Activated CD8-positive, alpha-beta T cell treated with anti-CD3 and anti-CD28 coated beads, Interleukin-2, amount 10 ng/mL, durations not matched to agents 7 days and 5 days (primary cell): ENCODE measurements around the gene WWOX. TPM values are rescaled to one million over a fixed set of nuclear protein-coding genes. Genes with fewer than 3 reads are reported as not detected.

Experiments used
- ATAC-seq: fragments of 150-1000 bp; cut with Tn5 transposase; one replicate; pipeline ENCODE4 v1.10.0; 2021; ENCODE audit warnings: moderate library complexity
- CTCF ChIA-PET: fragments of 350-600 bp; sonication (Branson Sonifier 250); formaldehyde crosslinking; loops from one replicate; lab custom pipeline; 2021; ENCODE audit warnings: antibody characterized with exemption; lab: Charles Lee
- POLR2A ChIA-PET: fragments of 350-600 bp; sonication (Branson Sonifier 250); formaldehyde crosslinking; loops from one replicate; lab custom pipeline; 2021; ENCODE audit warnings: antibody characterized with exemption; lab: Charles Lee
- DNase-seq: peaks from one replicate; pipeline ENCODE4 v3.0.0-alpha.2; 2020
- H3K27ac Mint-ChIP-seq: one replicate; pipeline ENCODE4 v1.8.0; 2021; ENCODE audit warnings: mild to moderate bottlenecking, mixed read lengths
- H3K27me3 Mint-ChIP-seq: one replicate; pipeline ENCODE4 v1.8.0; 2021; ENCODE audit warnings: low read depth, mixed read lengths
- H3K36me3 Mint-ChIP-seq: one replicate; pipeline ENCODE4 v1.8.0; 2021; ENCODE audit warnings: low read depth, mixed read lengths
- H3K4me1 Mint-ChIP-seq: one replicate; pipeline ENCODE4 v1.8.0; 2021; ENCODE audit warnings: low read depth, mixed read lengths
- H3K4me3 Mint-ChIP-seq: one replicate; pipeline ENCODE4 v1.8.0; 2021; ENCODE audit warnings: mild to moderate bottlenecking, mixed read lengths
- H3K9me3 Mint-ChIP-seq: one replicate; pipeline ENCODE4 v1.8.0; 2022; ENCODE audit warnings: mixed read lengths; ENCODE audit not compliant: insufficient read depth
- total RNA-seq, 2 experiments: library from RNA; stranded (reverse); gene quantifications; one replicate each; pipeline ENCODE4 v1.2.3, GENCODE V29; 2021

WWOX gene
- total RNA-seq, 2 experiments from 2014 or later, result 34.4 to 34.9 TPM

DNA sequence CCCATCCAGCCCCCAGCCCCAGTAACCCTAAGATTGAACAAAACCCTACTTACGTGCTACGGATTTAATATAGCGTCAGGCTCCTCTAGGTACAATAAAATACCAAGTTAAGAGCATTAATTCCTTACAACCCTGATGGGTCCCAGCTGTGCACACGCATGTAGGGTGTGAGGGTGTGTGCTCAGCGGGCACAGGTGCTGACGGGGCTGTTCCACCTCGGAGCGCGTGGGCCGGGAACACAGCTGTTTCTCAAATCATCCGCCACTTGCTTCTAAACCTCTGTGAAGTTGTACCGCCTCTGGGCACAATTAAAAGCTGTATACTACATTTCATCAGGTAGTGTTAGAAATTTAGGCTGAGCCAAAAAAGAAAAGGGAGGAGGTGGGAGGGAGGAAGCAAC lies 1022.5 kb downstream of the WWOX start:
- peaks cover 3% of the 10 kb centered on the region for H3K9me3 Mint-ChIP-seq
- no peaks in the 10 kb centered on the region for H3K36me3 Mint-ChIP-seq
- CTCF ChIA-PET, result no interaction called here
- no peak for ATAC-seq
- peaks cover 6% of the 10 kb centered on the region for H3K27me3 Mint-ChIP-seq
- no peak for DNase-seq
- H3K4me3 Mint-ChIP-seq, result no peak overlapping the region
- H3K4me1 Mint-ChIP-seq, result no peaks in the 10 kb centered on the region
- H3K27ac Mint-ChIP-seq, result no peak overlapping the region
- POLR2A ChIA-PET, result no interaction called here

DNA sequence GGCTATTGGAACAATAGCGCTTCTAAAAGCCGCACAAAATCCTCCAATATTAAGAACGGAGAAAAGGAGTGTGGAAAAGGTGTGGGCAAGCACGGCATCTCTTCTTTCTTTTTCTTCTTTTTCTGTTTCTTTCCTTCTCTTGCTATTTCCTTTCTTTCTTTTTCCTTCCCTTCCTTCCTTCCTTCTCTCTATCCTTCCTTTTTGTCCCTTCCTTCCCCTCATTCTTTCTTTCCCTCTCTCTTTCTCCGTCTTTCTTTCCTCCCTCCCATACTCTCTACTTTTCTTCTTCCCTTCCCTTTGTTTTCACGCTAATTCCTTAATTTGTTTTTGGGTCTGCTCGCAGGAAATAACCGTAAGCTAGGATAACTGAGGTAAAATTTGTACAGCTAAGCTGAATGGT lies 1022.9 kb downstream of the WWOX start:
- ATAC-seq, result no peak
- H3K4me1 Mint-ChIP-seq, result no peaks in the 10 kb centered on the region
- no peak overlapping the region for H3K4me3 Mint-ChIP-seq

DNA sequence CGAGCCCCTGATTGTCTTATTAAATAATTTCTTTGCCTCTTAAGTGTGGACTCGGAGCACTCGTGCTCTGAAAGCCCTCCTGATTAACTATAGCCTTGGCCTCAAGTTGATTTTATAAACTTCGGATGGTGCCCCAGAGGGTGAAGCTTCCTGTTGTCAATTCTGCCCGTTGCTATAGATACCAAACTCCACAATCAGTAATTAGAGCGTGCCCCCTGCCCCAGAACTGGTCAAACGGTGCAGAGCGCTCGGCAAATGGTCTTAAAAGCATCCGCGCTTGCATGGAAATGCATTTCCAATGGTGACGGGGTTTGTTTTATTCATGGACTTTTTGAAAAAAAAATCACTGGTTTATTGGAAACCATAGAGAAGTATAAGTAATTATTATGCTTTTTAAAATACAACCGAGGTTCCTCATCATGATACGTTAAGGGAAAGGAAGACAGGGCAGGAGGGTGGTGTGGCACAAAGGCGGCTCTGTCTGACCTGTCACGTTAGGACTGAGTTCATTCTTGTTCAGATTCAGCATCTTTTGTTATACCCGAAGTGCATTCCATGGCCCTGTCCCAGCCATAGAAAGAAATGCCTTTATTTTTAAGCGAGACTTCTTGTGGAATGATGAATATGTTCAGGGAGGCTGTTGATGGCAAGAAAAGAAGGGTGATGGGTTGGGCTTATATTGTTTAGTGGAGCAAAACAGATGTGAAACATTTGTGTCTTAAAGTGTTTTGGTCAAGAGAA lies 1024.7 kb downstream of the WWOX start:
- Mint-ChIP-seq H3K27me3 (peaks cover 2% of the 10 kb centered on the region), H3K27ac (no peak overlapping the region), H3K36me3 (no peaks in the 10 kb centered on the region), H3K4me1 (no peaks in the 10 kb centered on the region), H3K9me3 (peaks cover 3% of the 10 kb centered on the region), H3K4me3 (no peak overlapping the region)
- ATAC-seq (no peak), DNase-seq (no peak)
- ChIA-PET CTCF (interaction anchor here (1.1 kb wide), 1 partner anchor 11 kb away, joined by 3 read pairs; no protein-coding TSS in a partner anchor), POLR2A (no interaction called here)

More for the DNA sequence above, 1022.9 kb downstream of the WWOX start:
- no peak for DNase-seq
- peaks cover 4% of the 10 kb centered on the region for H3K27me3 Mint-ChIP-seq
- no peaks in the 10 kb centered on the region for H3K36me3 Mint-ChIP-seq
- ChIA-PET CTCF (no interaction called here), POLR2A (no interaction called here)
- H3K27ac Mint-ChIP-seq, result no peak overlapping the region
- peaks cover 3% of the 10 kb centered on the region for H3K9me3 Mint-ChIP-seq

DNA sequence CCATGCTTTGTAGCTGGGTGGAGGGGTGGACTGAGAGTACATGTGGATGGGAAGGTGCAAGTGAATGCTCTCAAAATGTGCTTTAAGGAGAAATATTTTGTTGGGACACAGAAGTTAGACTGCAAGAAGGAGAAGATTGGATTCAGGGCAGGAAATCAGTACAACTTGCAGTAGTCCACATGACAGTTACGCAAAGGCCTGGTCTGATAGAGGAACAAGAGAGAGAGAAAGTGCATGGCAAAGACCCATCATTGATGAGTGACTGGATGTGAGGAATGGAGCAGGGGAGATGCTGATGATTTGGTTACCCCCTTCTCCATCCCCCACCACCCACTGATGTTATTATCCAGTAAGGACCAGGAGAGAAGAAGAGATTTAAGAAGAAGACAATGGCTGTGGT lies 1028.3 kb downstream of the WWOX start:
- Mint-ChIP-seq H3K4me1 (no peaks in the 10 kb centered on the region), H3K36me3 (no peaks in the 10 kb centered on the region), H3K9me3 (no peaks in the 10 kb centered on the region), H3K4me3 (no peak overlapping the region), H3K27ac (no peak overlapping the region), H3K27me3 (peaks cover 5% of the 10 kb centered on the region)
- ATAC-seq (no peak), DNase-seq (no peak)
- ChIA-PET CTCF (interaction anchor here (1.0 kb wide), 1 partner anchor 19 kb away, joined by 3 read pairs; no protein-coding TSS in a partner anchor), POLR2A (no interaction called here)

DNA sequence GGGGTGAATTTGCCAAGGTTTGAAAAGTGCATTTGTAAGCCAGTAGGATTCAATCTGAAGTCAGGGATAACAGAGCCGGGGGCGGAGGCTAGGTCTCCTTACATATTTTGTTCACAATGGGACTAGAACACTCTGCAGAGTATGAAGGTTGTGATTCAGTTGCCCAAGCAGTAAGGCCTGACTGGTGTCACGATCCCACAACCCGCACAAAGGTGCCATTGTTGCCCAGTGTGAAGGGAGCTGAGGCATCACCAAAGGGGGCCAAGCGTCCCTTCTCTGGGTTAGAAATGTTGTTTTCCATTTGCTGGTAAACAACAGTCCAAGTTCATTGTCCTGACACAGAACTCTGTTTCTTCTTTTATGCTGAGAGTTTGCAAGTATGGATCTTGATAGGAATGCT lies 1029.3 kb downstream of the WWOX start:
- CTCF ChIA-PET, result interaction anchor here (1.0 kb wide), 1 partner anchor 20 kb away, joined by 3 read pairs; no protein-coding TSS in a partner anchor
- DNase-seq (no peak), ATAC-seq (no peak)
- no peaks in the 10 kb centered on the region for H3K9me3 Mint-ChIP-seq
- H3K36me3 Mint-ChIP-seq, result no peaks in the 10 kb centered on the region
- no peaks in the 10 kb centered on the region for H3K4me1 Mint-ChIP-seq
- H3K27me3 Mint-ChIP-seq, result peaks cover 5% of the 10 kb centered on the region
- POLR2A ChIA-PET, result no interaction called here
- no peak overlapping the region for H3K27ac Mint-ChIP-seq
- no peak overlapping the region for H3K4me3 Mint-ChIP-seq

DNA sequence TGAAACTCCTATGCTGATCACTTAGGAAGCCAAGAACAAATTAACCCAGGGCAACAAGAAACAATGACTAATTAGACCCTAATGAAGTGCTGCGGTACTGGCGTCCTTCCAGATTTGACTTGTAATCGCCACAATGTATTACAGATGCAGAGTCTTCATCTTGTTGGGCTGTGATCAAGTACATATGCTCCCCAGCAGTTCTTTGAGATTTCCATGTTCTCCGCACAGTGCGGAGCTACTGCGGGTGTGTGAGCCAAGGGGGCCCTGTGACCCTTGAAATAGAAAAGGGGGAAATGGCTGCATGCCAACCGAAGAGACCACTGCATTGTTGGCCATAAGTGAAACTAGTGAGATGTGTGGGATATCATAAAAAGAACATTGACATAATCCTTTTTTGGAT lies 1031.2 kb downstream of the WWOX start:
- Mint-ChIP-seq H3K4me3 (no peak overlapping the region), H3K27me3 (peaks cover 5% of the 10 kb centered on the region), H3K9me3 (no peaks in the 10 kb centered on the region), H3K36me3 (no peaks in the 10 kb centered on the region), H3K27ac (no peak overlapping the region), H3K4me1 (no peaks in the 10 kb centered on the region)
- no peak for DNase-seq
- ChIA-PET CTCF (no interaction called here), POLR2A (no interaction called here)
- no peak for ATAC-seq

DNA sequence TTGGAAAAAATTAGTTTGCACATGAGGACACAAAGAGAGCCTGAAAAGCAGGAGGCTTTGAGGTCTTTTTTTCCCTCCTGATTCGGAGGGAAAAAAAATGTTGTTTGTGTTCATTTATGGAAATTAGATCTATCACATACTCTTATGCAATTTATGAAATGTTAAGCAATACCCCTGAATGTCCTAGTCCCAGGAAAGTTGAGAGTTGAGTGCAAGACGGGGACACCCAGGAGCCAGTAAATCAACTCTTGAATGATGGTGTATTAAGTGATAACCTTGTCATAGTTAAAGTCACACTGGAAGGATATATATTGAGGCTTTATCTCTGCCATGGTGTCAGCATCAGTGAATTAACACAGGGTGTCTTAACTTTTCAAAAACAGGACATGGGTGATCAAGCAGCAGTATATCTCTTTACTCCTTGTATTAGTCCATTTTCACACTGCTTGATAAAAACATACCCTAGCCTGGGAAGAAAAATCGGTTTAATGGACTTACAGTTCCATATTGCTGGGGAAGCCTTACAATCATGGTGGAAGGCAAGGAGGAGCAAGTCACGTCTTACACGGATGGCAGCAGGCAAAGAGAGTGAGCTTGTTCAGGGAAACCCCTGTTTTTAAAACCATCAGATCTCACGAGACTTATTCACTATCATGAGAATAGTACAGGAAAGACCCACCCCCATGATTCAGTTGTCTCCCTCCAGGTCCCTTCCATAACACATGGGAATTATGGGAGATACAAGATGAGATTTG lies 1032.0 kb downstream of the WWOX start:
- Mint-ChIP-seq H3K27me3 (peaks cover 5% of the 10 kb centered on the region), H3K9me3 (no peaks in the 10 kb centered on the region), H3K4me1 (no peaks in the 10 kb centered on the region), H3K27ac (no peak overlapping the region), H3K4me3 (no peak overlapping the region), H3K36me3 (no peaks in the 10 kb centered on the region)
- DNase-seq, result no peak
- POLR2A ChIA-PET, result no interaction called here
- CTCF ChIA-PET, result no interaction called here
- no peak for ATAC-seq

DNA sequence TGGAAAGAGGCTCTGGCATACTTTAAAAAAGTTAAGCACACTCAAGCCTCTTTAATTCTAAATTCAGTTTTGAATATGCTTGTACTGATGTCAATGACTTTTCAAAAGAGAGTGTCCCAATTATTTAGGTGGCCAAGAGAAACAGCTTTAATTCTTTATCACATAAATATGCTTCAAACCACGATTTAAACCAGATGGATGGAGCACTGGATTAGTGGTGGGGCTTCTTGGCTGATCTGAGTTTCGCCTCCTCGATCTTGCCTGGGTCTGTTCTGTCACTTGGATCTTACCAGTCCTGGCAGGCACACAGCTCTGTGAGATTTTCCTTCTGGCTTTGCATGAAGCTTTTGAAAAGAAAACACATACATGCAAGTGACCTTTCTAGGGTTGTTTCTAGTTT lies 1033.2 kb downstream of the WWOX start:
- Mint-ChIP-seq H3K27me3 (peaks cover 5% of the 10 kb centered on the region), H3K9me3 (no peaks in the 10 kb centered on the region), H3K36me3 (no peaks in the 10 kb centered on the region), H3K4me1 (no peaks in the 10 kb centered on the region), H3K27ac (no peak overlapping the region), H3K4me3 (no peak overlapping the region)
- POLR2A ChIA-PET, result no interaction called here
- ATAC-seq (no peak), DNase-seq (no peak)
- CTCF ChIA-PET, result no interaction called here

DNA sequence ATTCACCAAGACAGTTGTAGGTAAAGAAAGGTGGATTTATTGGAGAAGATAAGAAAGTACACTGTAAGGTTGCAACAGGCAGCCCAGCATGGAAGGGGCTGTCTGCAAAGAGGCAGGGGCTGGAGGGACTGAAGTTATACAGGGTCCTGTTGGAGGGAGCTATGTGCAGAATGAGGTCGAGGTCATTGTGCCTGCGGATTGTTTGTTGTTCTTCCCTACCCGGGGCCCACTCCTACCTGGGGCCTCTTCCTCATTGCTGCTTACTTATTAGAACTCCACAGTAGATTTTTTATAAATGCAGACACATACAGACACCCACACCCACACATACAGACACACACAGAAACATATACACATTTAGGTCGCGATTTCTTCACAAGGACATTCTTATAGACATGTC lies 1034.8 kb downstream of the WWOX start:
- CTCF ChIA-PET, result no interaction called here
- Mint-ChIP-seq H3K4me3 (no peak overlapping the region), H3K27me3 (peaks cover 4% of the 10 kb centered on the region), H3K4me1 (no peaks in the 10 kb centered on the region), H3K36me3 (no peaks in the 10 kb centered on the region), H3K27ac (no peak overlapping the region), H3K9me3 (no peaks in the 10 kb centered on the region)
- ATAC-seq (no peak), DNase-seq (no peak)
- POLR2A ChIA-PET, result no interaction called here

DNA sequence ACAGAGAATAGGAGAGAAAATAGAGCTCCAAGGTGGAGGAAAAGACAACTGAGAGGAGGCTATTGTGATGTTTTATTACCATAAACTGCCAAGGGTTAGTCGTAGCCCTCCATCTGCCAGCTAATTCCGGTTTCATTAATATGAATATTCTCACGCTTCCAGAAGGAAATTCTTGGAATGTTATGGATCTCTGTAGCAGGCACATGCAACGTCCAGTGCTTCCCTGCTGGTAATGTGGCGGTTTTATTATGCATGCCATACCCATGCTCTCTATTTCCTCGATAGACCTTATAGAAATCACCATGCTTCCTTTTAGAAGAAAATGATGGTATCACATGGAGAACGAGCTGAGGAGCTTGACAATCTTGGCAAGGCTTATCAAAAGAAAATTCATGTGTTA lies 1037.5 kb downstream of the WWOX start:
- ATAC-seq (no peak), DNase-seq (no peak)
- Mint-ChIP-seq H3K27ac (no peak overlapping the region), H3K36me3 (no peaks in the 10 kb centered on the region), H3K9me3 (no peaks in the 10 kb centered on the region), H3K27me3 (peaks cover 4% of the 10 kb centered on the region), H3K4me1 (no peaks in the 10 kb centered on the region), H3K4me3 (no peak overlapping the region)
- ChIA-PET POLR2A (no interaction called here), CTCF (no interaction called here)

DNA sequence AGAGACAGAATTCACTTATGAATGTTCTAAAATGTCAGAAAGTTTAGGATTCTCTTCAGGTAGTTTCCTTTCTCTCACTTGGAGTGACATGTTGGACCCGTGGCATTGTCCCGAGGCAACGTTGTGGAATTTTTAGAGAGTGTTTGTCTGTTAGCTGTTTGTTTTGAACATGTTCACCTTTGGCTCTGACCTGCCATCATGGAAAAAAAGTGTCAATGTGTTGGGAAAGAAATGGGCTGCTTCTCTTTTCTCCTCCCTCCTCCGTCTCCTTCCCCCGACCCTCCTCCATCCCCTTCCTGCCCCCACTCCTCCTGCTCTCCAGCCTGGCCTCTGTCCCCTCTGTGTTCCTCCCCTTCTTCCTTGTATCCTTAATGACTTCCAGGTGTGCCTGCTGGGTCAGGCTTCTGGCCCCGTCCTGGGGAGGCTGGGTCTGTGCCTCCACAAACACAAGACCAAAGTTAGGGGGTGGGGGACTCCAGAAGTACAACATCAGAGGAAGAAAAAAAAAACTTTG lies 1038.0 kb downstream of the WWOX start:
- ChIA-PET CTCF (no interaction called here), POLR2A (no interaction called here)
- H3K4me3 Mint-ChIP-seq, result no peak overlapping the region

DNA sequence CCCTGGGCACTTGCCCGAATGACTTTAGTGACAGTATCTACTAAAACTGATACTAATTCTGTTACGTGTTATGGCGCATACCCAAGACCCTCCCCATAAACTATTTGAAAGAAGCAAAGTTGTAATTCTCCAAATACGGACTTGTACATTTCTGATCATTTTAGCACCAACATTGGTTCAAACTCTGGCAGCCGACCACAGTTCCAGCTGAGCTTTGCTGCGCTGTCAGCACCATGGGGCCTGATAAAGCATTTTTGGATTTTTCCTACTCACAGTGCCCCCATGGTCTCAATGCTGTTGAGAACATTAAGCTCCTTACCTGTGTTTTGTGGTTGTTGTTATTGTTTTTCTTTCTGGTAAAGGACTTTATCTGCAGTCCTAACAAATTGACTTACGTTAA lies 1040.3 kb downstream of the WWOX start:
- ChIA-PET CTCF (interaction anchor here (1.2 kb wide), 1 partner anchor 461 kb away, joined by 3 read pairs; the partner anchor contains the start of gene MAF), POLR2A (no interaction called here)
- H3K4me3 Mint-ChIP-seq, result no peak overlapping the region
- DNase-seq (no peak), ATAC-seq (no peak)
- no peaks in the 10 kb centered on the region for H3K9me3 Mint-ChIP-seq
- no peaks in the 10 kb centered on the region for H3K27me3 Mint-ChIP-seq
- H3K4me1 Mint-ChIP-seq, result no peaks in the 10 kb centered on the region
- H3K36me3 Mint-ChIP-seq, result no peaks in the 10 kb centered on the region
- H3K27ac Mint-ChIP-seq, result no peak overlapping the region

More for the DNA sequence above, 1038.0 kb downstream of the WWOX start:
- Mint-ChIP-seq H3K4me1 (no peaks in the 10 kb centered on the region), H3K27me3 (no peaks in the 10 kb centered on the region), H3K27ac (no peak overlapping the region), H3K36me3 (no peaks in the 10 kb centered on the region), H3K9me3 (no peaks in the 10 kb centered on the region)
- no peak for ATAC-seq
- no peak for DNase-seq
